MM.1S (cell line): Measurements from ENCODE around the gene IMPA2.
"Not testable (repeated sequence)": the region's sequence is repeated elsewhere in the genome, so short reads cannot be mapped to it uniquely, and the experiment has no call there.

ENCODE experiments used
- DNase-seq: peaks from one replicate; pipeline ENCODE4 v3.0.0-alpha.2; 2015
- H2AFZ ChIP-seq: fragments of 300-600 bp; sonication (generic); 2 replicates; pipeline ENCODE4 v1.6.0; 2016; ENCODE audit warnings: antibody characterized with exemption, low read length
- H3F3A ChIP-seq: fragments of 300-600 bp; sonication (generic); 2 replicates; pipeline ENCODE4 v1.6.1; 2016; ENCODE audit warnings: mild to moderate bottlenecking, antibody characterized with exemption, low read length, moderate library complexity, mixed read lengths; ENCODE audit not compliant: insufficient read depth
- H3K27ac ChIP-seq: fragments of 300-600 bp; sonication (generic); 2 replicates; pipeline ENCODE4 v1.5.1; 2016; ENCODE audit warnings: mild to moderate bottlenecking, low read length
- H3K27me3 ChIP-seq: fragments of 300-600 bp; sonication (generic); replicated peaks from 2 replicates; pipeline ENCODE4 v1.6.0; 2016; ENCODE audit warnings: low read length; ENCODE audit not compliant: insufficient read depth
- H3K36me3 ChIP-seq: fragments of 300-600 bp; sonication (generic); replicated peaks from 2 replicates; pipeline ENCODE4 v1.6.1; 2016; ENCODE audit warnings: mild to moderate bottlenecking, low read length, mixed read lengths; ENCODE audit not compliant: insufficient read depth
- H3K4me1 ChIP-seq: fragments of 300-600 bp; sonication (generic); 2 replicates; pipeline ENCODE4 v1.6.1; 2016; ENCODE audit warnings: low read length, mixed read lengths
- H3K4me2 ChIP-seq: fragments of 300-600 bp; sonication (generic); 2 replicates; pipeline ENCODE4 v1.6.0; 2016; ENCODE audit warnings: low read depth, low read length
- H3K4me3 ChIP-seq: fragments of 300-600 bp; sonication (generic); 2 replicates; pipeline ENCODE4 v1.5.1; 2016; ENCODE audit warnings: low read length, mixed read lengths
- H3K79me2 ChIP-seq: fragments of 300-600 bp; sonication (generic); 2 replicates; pipeline ENCODE4 v1.6.1; 2016; ENCODE audit warnings: mixed run types, low read length, mixed read lengths
- H3K9ac ChIP-seq: fragments of 300-600 bp; sonication (generic); 2 replicates; pipeline ENCODE4 v1.6.1; 2016; ENCODE audit warnings: low read length, mixed read lengths
- H3K9me2 ChIP-seq: fragments of 300-600 bp; sonication (generic); replicated peaks from 2 replicates; pipeline ENCODE4 v1.6.1; 2016; ENCODE audit warnings: mild to moderate bottlenecking, low read length, mixed read lengths; ENCODE audit not compliant: insufficient read depth
- H3K9me3 ChIP-seq: fragments of 300-600 bp; sonication (generic); replicated peaks from 2 replicates; pipeline ENCODE4 v1.6.1; 2016; ENCODE audit warnings: mild to moderate bottlenecking, low read length, mixed read lengths; ENCODE audit not compliant: insufficient read depth
- H4K20me1 ChIP-seq: fragments of 300-600 bp; sonication (generic); 2 replicates; pipeline ENCODE4 v1.6.1; 2016; ENCODE audit warnings: mild to moderate bottlenecking, low read length, moderate library complexity, mixed read lengths; ENCODE audit not compliant: insufficient read depth
- CTCF ChIP-seq: fragments of 300-600 bp; sonication (generic); IDR thresholded peaks from 2 replicates; pipeline ENCODE4 v1.5.1; 2016; ENCODE audit warnings: antibody characterized with exemption, low read length, mixed read lengths
- EZH2 ChIP-seq: fragments of 300-600 bp; sonication (generic); optimal IDR thresholded peaks from 2 replicates; pipeline ENCODE3; 2017; ENCODE audit warnings: low read depth, mild to moderate bottlenecking, antibody characterized with exemption, low read length, mixed read lengths
- EZH2phosphoT487 ChIP-seq: fragments of 300-600 bp; sonication (generic); IDR thresholded peaks from 2 replicates; pipeline ENCODE4 v1.6.1; 2018; ENCODE audit warnings: antibody characterized with exemption, low read length

Gene IMPA2

GRCh38 chr18:11955239-11956029, 25.9 kb upstream of the IMPA2 start:
- Histone ChIP-seq H3K9me2 (no peaks in the 10 kb centered on the region), H3K4me2 (no peak overlapping the region), H4K20me1 (no peaks in the 10 kb centered on the region), H3K9ac (no peak overlapping the region), H2AFZ (no peak overlapping the region), H3K27ac (no peak overlapping the region), H3K27me3 (no peaks in the 10 kb centered on the region), H3K36me3 (no peaks in the 10 kb centered on the region), H3K4me1 (no peaks in the 10 kb centered on the region), H3K79me2 (no peaks in the 10 kb centered on the region), H3K9me3 (no peaks in the 10 kb centered on the region), H3K4me3 (no peak overlapping the region), H3F3A (no peaks in the 10 kb centered on the region)
- no peak for TF ChIP-seq EZH2
- TF ChIP-seq EZH2phosphoT487: no peak
- TF ChIP-seq CTCF: no peak
- no peak for DNase-seq

GRCh38 chr18:11956371-11957308, 24.7 kb upstream of the IMPA2 start:
- no peak overlapping the region for H3K9ac ChIP-seq
- no peak overlapping the region for H3K4me3 ChIP-seq
- no peaks in the 10 kb centered on the region for H3F3A ChIP-seq
- no peak for TF ChIP-seq EZH2phosphoT487
- TF ChIP-seq EZH2: no peak
- no peak for TF ChIP-seq CTCF
- H3K9me2 ChIP-seq: no peaks in the 10 kb centered on the region
- H3K79me2 ChIP-seq: no peaks in the 10 kb centered on the region
- H3K4me2 ChIP-seq: no peak overlapping the region
- no peaks in the 10 kb centered on the region for H4K20me1 ChIP-seq
- no peaks in the 10 kb centered on the region for H3K9me3 ChIP-seq
- H3K27ac ChIP-seq: no peak overlapping the region
- H3K4me1 ChIP-seq: no peaks in the 10 kb centered on the region
- no peaks in the 10 kb centered on the region for H3K36me3 ChIP-seq
- no peaks in the 10 kb centered on the region for H3K27me3 ChIP-seq
- H2AFZ ChIP-seq: no peak overlapping the region
- no peak for DNase-seq

DNA sequence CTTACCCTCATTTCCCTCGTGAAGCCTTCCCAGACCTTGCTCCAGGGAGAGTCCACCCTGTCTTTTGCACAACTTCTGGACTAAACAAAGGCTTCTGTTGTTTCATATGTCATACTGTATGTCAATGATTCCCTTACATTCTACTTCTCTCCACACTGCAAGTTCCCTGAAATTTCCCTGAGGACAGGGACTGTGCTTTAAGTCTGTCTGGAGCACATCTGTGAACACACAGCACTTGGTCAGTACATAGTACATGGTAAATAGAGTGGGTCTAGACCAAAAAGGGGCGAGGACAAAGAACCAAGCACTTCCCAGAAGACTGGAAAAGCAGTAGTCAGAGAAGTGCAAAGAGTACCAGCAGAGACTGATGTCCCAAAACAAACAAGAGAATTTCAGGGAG, 23.7 kb upstream of the IMPA2 start:
- TF ChIP-seq EZH2: no peak
- no peak for TF ChIP-seq EZH2phosphoT487
- TF ChIP-seq CTCF: no peak
- Histone ChIP-seq H3K4me1 (no peaks in the 10 kb centered on the region), H3K27me3 (no peaks in the 10 kb centered on the region), H3K27ac (no peak overlapping the region), H3K9me2 (no peaks in the 10 kb centered on the region), H3K4me3 (no peak overlapping the region), H3K4me2 (no peak overlapping the region), H3K9me3 (no peaks in the 10 kb centered on the region), H3K36me3 (no peaks in the 10 kb centered on the region), H3K79me2 (no peaks in the 10 kb centered on the region), H3K9ac (no peak overlapping the region), H4K20me1 (no peaks in the 10 kb centered on the region), H3F3A (no peaks in the 10 kb centered on the region), H2AFZ (no peak overlapping the region)
- no peak for DNase-seq

DNA sequence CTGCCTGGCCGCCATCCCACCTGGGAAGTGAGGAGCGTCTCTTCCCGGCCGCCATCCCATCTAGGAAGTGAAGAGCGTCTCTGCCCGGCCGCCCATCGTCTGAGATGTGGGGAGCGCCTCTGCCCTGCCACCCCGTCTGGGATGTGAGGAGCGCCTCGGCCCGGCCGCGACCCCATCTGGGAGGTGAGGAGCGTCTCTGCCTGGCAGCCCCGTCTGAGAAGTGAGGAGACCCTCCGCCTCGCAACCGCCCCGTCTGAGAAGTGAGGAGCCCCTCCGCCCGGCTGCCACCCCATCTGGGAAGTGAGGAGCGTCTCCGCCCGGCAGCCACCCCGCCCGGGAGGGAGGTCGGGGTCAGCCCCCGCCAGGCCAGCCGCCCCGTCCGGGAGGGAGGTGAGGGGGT, 21.7 kb upstream of the IMPA2 start:
- H2AFZ ChIP-seq, H3K27me3 ChIP-seq, H3K4me1 ChIP-seq, H3K79me2 ChIP-seq, H4K20me1 ChIP-seq, DNase-seq, H3K27ac ChIP-seq, H3K4me2 ChIP-seq, H3K4me3 ChIP-seq, H3K9ac ChIP-seq, H3F3A ChIP-seq, H3K36me3 ChIP-seq, H3K9me3 ChIP-seq, H3K9me2 ChIP-seq: not testable (repeated sequence)
